ENCODE data around the gene REG3A.

REG3A gene

GRCh38 chr2:79159653-79160052, at the start of gene REG3A:
TSS of gene REG3A (minus strand) at chr2:79159753. CDS start at chr2:79159405, 348 bp downstream.
- DNase-seq: no peak

DNA sequence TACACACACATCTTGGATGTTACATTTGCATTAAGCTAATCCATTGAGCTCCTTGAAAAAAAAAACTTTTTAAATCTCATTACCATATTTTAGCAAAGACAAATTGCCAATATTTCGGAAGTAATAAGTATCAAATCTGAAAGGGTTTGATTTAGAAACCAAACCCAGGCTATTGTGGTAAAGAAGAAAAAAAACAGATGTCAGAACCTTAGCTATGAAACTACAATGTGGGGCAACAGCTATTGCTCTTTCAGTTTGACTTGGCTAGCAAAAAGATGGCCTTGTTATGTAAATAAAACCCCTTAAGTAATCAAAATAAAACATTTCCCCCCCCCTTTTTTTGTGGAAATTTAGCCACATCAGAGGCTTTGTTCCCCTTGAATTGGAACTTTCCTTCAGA, 41.2 kb upstream of the REG3A start:
- no peak for DNase-seq

- DNase-seq: no peak
Observed at GRCh38 chr2:79191816-79192215, 32.3 kb upstream of the REG3A start.

- no peak for DNase-seq
Observed at GRCh38 chr2:79191081-79191480, 31.5 kb upstream of the REG3A start.

- no peak for DNase-seq
Observed at GRCh38 chr2:79189465-79189864, 29.9 kb upstream of the REG3A start.

DNA sequence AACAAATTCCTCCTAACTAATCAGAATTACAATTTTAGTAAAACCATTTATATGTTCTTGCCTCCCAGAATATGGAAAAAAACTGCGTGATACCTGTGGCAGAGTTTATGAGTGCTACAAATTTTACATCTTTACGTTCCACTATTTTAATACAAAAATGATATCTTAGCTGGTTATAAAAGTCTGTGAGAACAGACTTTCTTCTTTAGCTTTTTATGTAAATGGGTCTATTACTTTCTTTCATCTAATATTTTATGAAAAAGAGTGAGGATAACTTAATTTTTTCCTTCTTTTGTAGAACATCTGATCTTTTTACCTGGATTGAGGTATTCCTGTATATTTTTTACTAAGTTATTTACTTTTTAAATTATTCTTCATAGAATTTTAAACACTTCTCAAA, 22.1 kb upstream of the REG3A start:
- DNase-seq: no peak

GRCh38 chr2:79180092-79180491, 20.5 kb upstream of the REG3A start:
- DNase-seq: no peak

DNA sequence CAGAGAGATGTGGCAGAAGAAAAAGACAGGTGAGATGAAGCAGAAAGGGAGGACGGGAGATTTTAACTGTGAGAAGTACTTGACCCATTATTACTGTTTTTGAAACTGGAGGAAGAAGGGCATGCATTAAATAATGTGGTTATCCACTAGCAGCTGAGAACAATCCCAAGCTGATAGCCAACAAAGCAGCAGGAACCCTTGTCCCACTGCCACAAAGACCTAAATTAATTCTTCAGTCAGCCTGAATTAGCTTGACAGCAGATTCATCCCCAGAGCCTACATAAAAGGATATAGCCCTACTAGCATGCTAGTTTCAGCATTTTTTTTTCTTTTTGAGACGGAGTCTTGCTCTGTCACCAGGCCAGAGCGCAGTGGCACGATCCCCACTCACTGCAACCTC, 19.5 kb upstream of the REG3A start:
- no peak for DNase-seq

DNA sequence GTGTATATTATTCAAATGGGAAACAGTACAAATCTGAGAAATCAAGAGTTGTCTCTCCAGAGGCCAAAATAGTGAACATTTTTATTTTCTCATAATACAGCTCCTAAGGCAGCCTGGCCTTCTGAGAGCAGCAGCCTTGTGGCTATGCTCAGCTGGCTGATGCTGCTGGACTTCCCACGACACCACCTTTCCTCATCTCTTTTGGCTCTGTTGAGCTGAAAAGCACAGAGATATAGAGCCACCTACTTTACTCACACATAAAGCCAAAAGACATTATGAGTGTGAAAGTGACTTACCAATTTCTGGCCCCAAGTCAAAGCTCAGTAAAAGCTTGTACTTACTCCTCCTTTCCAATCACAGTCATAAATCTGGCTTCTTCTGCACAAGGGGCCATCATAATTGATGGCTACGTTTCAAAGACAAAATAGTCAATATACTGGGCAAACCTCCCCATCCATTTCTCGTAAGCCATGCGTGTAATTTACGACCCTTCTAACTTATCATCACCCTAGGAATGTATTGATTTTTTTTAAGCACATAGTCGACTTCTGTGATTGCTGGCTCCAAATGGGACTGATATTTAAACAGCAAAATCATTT, 18.6 kb upstream of the REG3A start:
- DNase-seq: no peak

DNA sequence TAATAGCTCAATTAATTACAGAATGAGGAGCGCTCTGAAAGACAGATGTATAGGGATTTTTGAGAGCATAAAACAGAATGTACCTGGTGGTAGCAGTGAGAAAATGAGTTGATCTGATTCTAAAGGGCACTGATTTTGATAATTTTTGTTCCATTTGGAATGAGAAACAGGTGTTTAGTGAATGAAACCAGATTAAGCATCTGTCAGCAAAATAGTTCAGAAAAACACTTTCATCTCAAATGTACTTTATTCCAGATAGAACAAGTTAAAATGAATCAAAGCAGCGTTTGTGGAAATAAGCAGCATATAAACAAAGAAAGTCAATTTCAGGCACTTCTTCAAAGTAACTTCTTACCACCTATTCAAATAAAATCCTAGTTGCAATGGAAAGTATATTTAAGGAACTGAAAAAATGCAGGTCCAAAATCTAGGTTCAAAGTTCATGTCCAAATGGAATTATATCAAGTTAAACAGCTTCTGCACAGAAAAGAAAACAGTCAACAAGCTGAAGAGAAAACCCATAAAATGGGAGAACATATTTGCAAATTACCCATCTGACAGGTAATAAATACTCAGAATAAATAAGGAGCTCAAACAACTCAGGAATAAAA, 11.9 kb upstream of the REG3A start:
- no peak for DNase-seq

- no peak for DNase-seq
Observed at GRCh38 chr2:79162801-79163200, 3.2 kb upstream of the REG3A start.

DNA sequence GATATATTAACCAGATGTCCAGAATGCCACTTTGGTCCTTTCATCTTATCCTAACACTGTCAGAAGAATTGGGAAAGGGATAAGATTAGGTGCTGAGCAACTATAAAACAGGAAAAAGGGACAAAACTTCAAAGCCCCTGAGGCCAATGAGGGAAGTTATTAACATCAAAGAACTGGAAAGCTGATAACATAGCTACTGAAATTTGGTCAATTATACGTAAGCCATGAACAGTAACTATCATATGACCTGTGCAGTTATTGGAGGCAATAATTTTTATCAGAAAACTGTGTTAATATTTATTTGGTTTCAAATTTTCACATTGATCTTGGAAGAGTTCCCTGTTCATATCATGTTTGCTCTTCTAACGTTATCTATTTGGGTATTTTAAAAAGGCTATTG, 2.6 kb upstream of the REG3A start:
- DNase-seq: no peak

DNA sequence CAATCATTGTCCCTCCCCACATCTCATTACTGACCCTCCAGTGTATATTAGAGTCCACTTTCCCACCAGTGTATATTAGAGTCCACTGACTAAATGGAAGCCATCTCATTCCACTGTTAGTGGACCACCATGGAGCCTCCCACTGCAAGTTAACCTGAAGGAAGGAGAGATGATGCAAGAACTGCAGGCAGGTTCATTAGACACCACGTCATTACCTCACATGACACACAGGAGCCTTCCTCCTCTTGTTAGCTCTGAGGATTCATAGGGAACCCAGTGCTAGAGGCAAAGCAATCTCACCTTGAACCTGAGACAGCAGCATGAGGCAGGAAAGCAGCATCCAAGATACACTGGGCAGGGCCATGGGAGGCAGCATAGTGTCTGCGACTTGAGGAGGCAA, 523 bp downstream of the REG3A start:
- DNase-seq: no peak

- no peak for DNase-seq
Observed at GRCh38 chr2:79155826-79156476, 3.6 kb downstream of the REG3A start.

GRCh38 chr2:79139423-79139822, 20.1 kb downstream of the REG3A start:
- DNase-seq: no peak

DNA sequence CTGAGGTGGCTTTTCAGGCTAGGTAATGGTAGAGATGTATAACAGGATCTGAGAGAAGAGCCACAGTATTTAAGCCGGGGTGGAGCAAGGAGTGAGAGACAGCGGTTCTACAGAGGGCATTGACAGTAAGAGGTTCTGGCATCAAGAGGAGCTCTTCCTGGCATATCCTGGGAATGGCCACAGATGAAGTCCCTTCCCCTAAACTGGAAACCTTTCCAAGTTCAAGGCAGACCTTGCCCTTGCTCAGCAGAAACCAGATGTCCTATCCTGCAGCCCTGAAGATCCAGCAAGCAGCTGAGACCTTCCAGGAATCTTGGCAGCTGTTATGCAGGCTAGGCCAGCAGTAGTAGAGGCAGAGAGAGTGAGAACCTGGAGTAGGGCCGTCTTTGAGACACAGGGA, 21.2 kb downstream of the REG3A start:
- DNase-seq: no peak

GRCh38 chr2:79131687-79132086, 27.9 kb downstream of the REG3A start:
- no peak for DNase-seq

DNA sequence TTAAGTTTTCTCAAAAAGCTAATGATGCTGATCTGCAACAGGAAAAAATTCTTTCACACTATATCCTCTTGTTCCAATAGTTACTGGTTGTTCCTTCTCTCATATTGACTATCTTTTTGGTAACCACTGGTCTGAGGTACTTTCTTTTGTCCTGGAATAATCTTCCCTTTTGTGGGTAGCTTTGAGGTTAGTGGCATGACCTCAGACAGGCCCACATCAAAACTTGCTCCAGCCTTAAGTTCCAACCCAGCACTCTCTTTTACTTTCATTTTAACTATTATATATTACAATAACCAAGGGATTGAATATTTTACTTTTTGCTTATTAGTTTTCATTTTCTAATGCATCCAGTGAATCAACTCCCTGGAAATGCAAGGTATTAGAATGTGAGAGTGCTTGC, 29.7 kb downstream of the REG3A start:
- DNase-seq: no peak

DNA sequence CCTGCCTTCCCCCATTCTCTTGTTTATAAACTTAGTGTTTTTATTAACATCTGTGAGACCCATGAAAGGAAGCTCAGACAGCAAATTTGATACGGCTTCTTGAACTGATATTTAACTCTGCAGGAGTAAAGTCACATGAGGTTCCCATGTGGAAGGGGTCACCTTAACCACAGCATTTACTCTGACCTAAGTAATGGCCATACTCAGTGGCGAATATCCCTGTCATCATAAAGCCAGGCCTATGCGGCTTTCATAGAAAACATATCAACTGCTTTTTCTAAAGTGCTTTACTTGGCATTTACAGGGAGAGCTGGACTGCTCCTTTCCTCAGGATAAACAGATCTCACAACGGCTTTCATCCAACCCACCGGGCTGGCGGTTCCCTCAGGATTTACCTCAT, 30.3 kb downstream of the REG3A start:
- DNase-seq: no peak

- no peak for DNase-seq
Observed at GRCh38 chr2:79128406-79128805, 31.1 kb downstream of the REG3A start.

DNA sequence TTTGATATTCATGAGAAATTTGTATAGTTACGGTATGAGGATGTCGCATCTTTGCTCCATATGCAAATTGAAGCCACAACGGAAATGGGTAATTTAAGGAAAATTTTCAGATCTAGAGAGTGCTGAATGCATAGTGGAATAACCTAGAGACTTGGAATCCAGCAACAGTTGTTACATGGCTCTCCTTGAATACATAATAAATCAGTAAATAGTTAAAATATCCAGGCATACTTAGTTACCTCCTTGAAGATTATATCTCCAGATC, 33.9 kb downstream of the REG3A start:
- no peak for DNase-seq

DNA sequence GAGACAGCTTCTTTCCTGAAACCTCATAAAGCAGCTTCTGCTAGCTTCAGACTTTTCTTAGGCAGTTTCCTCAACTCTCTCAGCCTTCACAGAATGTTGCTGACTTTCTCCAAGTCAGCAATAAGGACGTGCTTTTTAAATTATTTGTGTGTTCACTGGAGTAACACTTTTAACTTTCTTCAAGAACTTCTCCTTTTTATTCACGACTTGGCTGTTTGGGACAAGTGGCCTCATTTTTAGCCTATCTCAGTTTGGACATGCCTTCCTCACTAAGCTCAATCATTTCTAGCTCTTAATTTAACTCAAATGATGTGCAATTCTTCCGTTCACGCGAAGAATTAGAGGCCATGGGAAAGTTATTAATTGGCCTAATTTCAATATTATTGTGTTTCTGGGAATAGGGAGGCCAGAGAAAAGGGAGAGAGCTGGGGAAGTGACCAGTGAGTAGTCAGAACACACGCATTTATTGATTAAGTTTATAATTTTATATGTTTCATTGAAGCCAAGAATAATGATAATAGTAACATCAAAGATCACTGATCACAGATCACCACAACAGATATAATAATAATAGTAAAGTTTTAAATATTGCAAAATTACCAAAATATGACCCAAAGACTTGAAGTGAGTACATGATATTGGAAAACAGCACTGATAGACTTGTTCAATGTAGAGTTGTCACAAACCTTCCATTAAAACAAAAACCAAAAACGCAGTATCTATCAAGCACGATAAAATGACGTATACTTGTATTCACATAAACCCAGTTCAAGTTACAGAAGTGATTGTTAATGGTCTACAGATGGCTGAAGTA, 34.4 kb downstream of the REG3A start:
- no peak for DNase-seq

GRCh38 chr2:79122676-79123075, 36.9 kb downstream of the REG3A start:
- DNase-seq: no peak

DNA sequence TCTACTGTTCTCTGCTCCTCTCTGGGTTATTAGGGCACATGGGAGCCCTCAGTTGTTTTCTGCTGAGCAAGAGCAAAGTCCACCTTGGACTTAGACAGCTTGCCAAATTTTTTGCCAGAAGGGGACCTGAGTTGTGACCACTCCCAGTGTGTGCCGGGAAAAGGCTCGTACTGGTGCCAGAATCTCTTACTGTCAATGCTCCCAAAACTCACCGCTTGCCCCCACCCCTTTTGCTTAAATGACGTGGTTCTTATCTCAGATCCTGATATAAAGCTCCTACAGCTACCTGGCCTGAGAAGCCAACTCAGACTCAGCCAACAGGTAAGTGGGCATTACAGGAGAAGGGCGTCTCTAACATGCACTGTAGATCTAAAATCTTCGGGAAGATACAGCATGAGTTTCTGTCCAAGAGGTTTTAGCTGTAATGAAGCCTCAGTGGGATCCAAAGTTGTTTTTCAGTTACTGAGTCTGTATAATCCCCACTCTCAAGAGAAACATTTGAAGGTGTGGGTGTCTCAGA, 39.3 kb downstream of the REG3A start, which contains the start of gene REG1A:
TSS of gene REG1A (plus strand) at position 295 of the 520 bp plus-strand sequence. CDS start 374 bp downstream, outside the sequence.
- DNase-seq: no peak

All from activated T-cell treated with anti-CD3 and anti-CD28 coated beads, Interleukin-2, amount 50 U/mL, for 48 hours (primary cell).